Esophagus squamous epithelium (tissue), 5 donors: Measurements from ENCODE around the gene RUNX1. TPM values are rescaled to one million over a fixed set of nuclear protein-coding genes. Genes with fewer than 3 reads are reported as not detected.

Source experiments
- DNase-seq: peaks from one replicate; lab custom pipeline; 2025; lab: John Stamatoyannopoulos, UW
- H3K27ac ChIP-seq, 4 donors: fragments of 200-600 bp; sonication (generic); one replicate each; pipeline ENCODE4 v1.5.1; 2016 to 2019; ENCODE audit warnings: mild to moderate bottlenecking in 1 of 4
- H3K27me3 ChIP-seq, 4 donors: fragments of 200-600 bp; sonication (generic); 1 replicate in 3 of 4; 2 replicates in 1 of 4; pipeline versions ENCODE4 v1.5.1 to v1.6.0; 2017 to 2021; ENCODE audit warnings: antibody characterized with exemption in 1 of 4
- H3K36me3 ChIP-seq, 3 donors: fragments of 200-600 bp; sonication (generic); one replicate each; pipeline ENCODE4 v1.5.1; 2016 to 2019
- H3K4me1 ChIP-seq, 3 donors: fragments of 200-600 bp; sonication (generic); one replicate each; pipeline ENCODE4 v1.5.1; 2017 to 2019
- H3K4me3 ChIP-seq, 4 donors: fragments of 200-600 bp; sonication (generic); 1 replicate in 3 of 4; 2 replicates in 1 of 4; pipeline ENCODE4 v1.5.1; 2016 to 2019; ENCODE audit warnings: mild to moderate bottlenecking in 2 of 4, moderate library complexity in 1 of 4
- H3K9me3 ChIP-seq, 3 donors: fragments of 200-600 bp; sonication (generic); one replicate each; pipeline ENCODE4 v1.5.1; 2016 to 2019
- CTCF ChIP-seq, 6 experiments: fragments of 450-650 bp in 4 of 6; fragments of 200-600 bp in 2 of 6; sonication (generic) in 2 of 6; IDR thresholded peaks; one replicate each; pipeline ENCODE4 v1.5.1; 2016 to 2019; ENCODE audit warnings: antibody characterized with exemption in 6 of 6, mild to moderate bottlenecking in 4 of 6, moderate library complexity in 4 of 6
- POLR2A ChIP-seq, 4 donors: fragments of 450-650 bp; IDR thresholded peaks; one replicate each; pipeline ENCODE4 v1.6.1; 2017; ENCODE audit warnings: antibody characterized with exemption in 4 of 4, mild to moderate bottlenecking in 4 of 4, moderate library complexity in 3 of 4
- WGBS, 2 donors: methylation state at CpG; one replicate each; pipeline ENCODE4 v1.1.5; 2018; 5-methylcytosine and 5-hydroxymethylcytosine counted together
- intact Hi-C: fragments of 100-400 bp; cut with DNase I; formaldehyde crosslinking; loops from one replicate; pipeline ENCODE4 v1.15.0; 2022
- total RNA-seq, 4 donors: library from RNA; depleted of rRNA; stranded (reverse); fragments of >200 nt; gene quantifications; one replicate each; pipeline ENCODE4 v1.1.0, GENCODE V29; 2016
- donor health status: DM: yes; HTN: yes; CAD: no.

RUNX1 gene
- total RNA-seq, 4 donors from 2014 or later: 8.2 to 25.4 (median 18.3) TPM

DNA sequence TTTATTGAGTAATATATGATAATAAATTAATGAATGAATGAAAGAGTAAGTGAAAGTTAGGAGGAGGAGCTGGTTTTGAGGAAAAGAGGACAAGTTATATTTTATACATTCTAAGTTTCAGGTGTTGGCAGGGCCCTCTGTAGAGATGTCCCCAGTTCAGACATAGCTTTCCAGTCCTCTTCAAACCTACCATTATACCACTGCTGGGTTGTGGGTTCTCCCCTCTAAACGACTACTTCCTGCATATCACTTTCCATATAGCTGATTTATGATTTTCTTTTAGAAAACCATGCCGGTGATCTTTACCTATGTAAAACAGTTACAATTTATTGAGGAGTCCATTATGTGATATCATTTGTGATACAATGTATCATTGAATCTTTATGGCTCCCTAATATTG lies 116.9 kb downstream of the RUNX1 start:
- no peak for DNase-seq
- no peaks in the 10 kb centered on the region for H3K36me3 ChIP-seq
- H3K4me3 ChIP-seq: no peak overlapping the region
- H3K4me1 ChIP-seq: peaks cover 0 to 11% (median 6%) of the 10 kb centered on the region in 3 donors
- no peaks in the 10 kb centered on the region for H3K27me3 ChIP-seq
- no peak for TF ChIP-seq POLR2A (IDR thresholded peaks at IDR 0.05)
- TF ChIP-seq CTCF (IDR thresholded peaks at IDR 0.05): no peak
- no peak overlapping the region for H3K27ac ChIP-seq
- H3K9me3 ChIP-seq: no peaks in the 10 kb centered on the region
- intact Hi-C loops: no loop called here
- 68 to 74% methylated on average over 2 of the region's 2 CpGs for WGBS, 2 donors

GRCh38 chr21:34930971-34931370 lies 118.1 kb downstream of the RUNX1 start:
- H3K27ac ChIP-seq: no peak overlapping the region
- no peaks in the 10 kb centered on the region for H3K9me3 ChIP-seq
- intact Hi-C loops: no loop called here
- TF ChIP-seq CTCF (IDR thresholded peaks at IDR 0.05) (no peak), POLR2A (IDR thresholded peaks at IDR 0.05) (no peak)
- peaks cover 0 to 6% (median 6%) of the 10 kb centered on the region in 3 donors for H3K4me1 ChIP-seq
- 46 to 49% methylated on average over 3 of the region's 3 CpGs for WGBS, 2 donors
- no peak overlapping the region for H3K4me3 ChIP-seq
- no peak for DNase-seq
- no peaks in the 10 kb centered on the region for H3K36me3 ChIP-seq
- H3K27me3 ChIP-seq: no peaks in the 10 kb centered on the region

- TF ChIP-seq POLR2A (IDR thresholded peaks at IDR 0.05): no peak
- no peak for TF ChIP-seq CTCF (IDR thresholded peaks at IDR 0.05)
- no peak for DNase-seq
- no peak overlapping the region for H3K4me3 ChIP-seq
- intact Hi-C loops: no loop called here
- H3K4me1 ChIP-seq: peaks cover 0 to 2% (median 1%) of the 10 kb centered on the region in 3 donors
- 79 to 88% methylated on average over 3 to 4 of the region's 4 CpGs for WGBS, 2 donors
- no peaks in the 10 kb centered on the region for H3K9me3 ChIP-seq
- no peak overlapping the region for H3K27ac ChIP-seq
- no peaks in the 10 kb centered on the region for H3K36me3 ChIP-seq
- no peaks in the 10 kb centered on the region for H3K27me3 ChIP-seq
Observed at GRCh38 chr21:34928637-34929036, 120.5 kb downstream of the RUNX1 start.

- Histone ChIP-seq H3K27ac (no peak overlapping the region), H3K4me1 (no peaks in the 10 kb centered on the region), H3K9me3 (no peaks in the 10 kb centered on the region), H3K27me3 (no peaks in the 10 kb centered on the region), H3K4me3 (no peak overlapping the region), H3K36me3 (no peaks in the 10 kb centered on the region)
- WGBS, 2 donors: 76 to 85% methylated on average over 2 of the region's 2 CpGs
- no peak for TF ChIP-seq CTCF (IDR thresholded peaks at IDR 0.05)
- TF ChIP-seq POLR2A (IDR thresholded peaks at IDR 0.05): no peak
- intact Hi-C loops: no loop called here
- DNase-seq: no peak
Observed at GRCh38 chr21:34927992-34928391, 121.1 kb downstream of the RUNX1 start.

GRCh38 chr21:34926803-34927467 lies 122.2 kb downstream of the RUNX1 start:
- WGBS, 2 donors: 68 to 73% methylated on average over 6 of the region's 6 CpGs
- no peak overlapping the region for H3K4me3 ChIP-seq
- H3K27ac ChIP-seq: no peak overlapping the region
- no peaks in the 10 kb centered on the region for H3K27me3 ChIP-seq
- TF ChIP-seq POLR2A (IDR thresholded peaks at IDR 0.05) (no peak), CTCF (IDR thresholded peaks at IDR 0.05) (no peak)
- no peak for DNase-seq
- no peaks in the 10 kb centered on the region for H3K36me3 ChIP-seq
- no peaks in the 10 kb centered on the region for H3K4me1 ChIP-seq
- no peaks in the 10 kb centered on the region for H3K9me3 ChIP-seq
- intact Hi-C loops: no loop called here
